ENCODE results near the gene LRRK2.

DNA sequence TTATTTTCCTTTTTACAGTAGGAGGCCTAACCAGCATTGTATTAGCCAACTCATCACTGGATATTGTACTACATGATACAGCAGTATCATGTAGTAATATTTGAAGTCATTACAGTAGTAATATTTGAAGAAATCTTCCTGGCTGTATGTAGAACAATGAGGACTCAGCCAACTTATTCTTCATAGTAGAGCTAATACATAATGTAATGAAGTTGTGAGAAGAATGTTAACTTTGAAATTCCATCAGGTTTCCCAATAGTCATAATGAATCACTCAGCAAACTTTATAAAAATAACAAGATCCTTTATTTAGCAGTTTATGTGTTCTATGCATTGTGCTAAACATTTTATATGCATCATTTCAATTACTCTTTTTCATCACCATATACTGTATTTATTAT lies 61.8 kb downstream of the LRRK2 start:
- TF ChIP-seq, protein P1, sequence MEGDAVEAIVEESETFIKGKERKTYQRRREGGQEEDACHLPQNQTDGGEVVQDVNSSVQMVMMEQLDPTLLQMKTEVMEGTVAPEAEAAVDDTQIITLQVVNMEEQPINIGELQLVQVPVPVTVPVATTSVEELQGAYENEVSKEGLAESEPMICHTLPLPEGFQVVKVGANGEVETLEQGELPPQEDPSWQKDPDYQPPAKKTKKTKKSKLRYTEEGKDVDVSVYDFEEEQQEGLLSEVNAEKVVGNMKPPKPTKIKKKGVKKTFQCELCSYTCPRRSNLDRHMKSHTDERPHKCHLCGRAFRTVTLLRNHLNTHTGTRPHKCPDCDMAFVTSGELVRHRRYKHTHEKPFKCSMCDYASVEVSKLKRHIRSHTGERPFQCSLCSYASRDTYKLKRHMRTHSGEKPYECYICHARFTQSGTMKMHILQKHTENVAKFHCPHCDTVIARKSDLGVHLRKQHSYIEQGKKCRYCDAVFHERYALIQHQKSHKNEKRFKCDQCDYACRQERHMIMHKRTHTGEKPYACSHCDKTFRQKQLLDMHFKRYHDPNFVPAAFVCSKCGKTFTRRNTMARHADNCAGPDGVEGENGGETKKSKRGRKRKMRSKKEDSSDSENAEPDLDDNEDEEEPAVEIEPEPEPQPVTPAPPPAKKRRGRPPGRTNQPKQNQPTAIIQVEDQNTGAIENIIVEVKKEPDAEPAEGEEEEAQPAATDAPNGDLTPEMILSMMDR (conservative IDR thresholded peaks at IDR 0.05; ENCODE audit: low read length), result no peak
- no peak for TF ChIP-seq EZH2phosphoT487 (IDR thresholded peaks at IDR 0.05; ENCODE audit: borderline replicate concordance, low read depth, low read length)

Data from OCI-LY7 (cell line).